ENCODE data around the gene KISS1.
"Not testable (repeated sequence)": the region's sequence is repeated elsewhere in the genome, so short reads cannot be mapped to it uniquely, and the experiment has no call there.

KISS1 gene

GRCh38 chr1:204196068-204196795 is at the start of gene KISS1:
Gene KISS1 (minus strand): TSS chr1:204196491. CDS start chr1:204192876, 3,615 bp downstream.
- no peak for FAIRE-seq

GRCh38 chr1:204242920-204243319 is 46.6 kb upstream of the KISS1 start:
- no peak for FAIRE-seq

- no peak for FAIRE-seq
Measured at GRCh38 chr1:204241914-204242313, 45.6 kb upstream of the KISS1 start.

- FAIRE-seq: no peak
Measured at GRCh38 chr1:204241050-204241449, 44.8 kb upstream of the KISS1 start.

- FAIRE-seq: no peak
Measured at GRCh38 chr1:204240233-204240632, 43.9 kb upstream of the KISS1 start.

GRCh38 chr1:204239401-204239800 is 43.1 kb upstream of the KISS1 start:
- not testable (repeated sequence) for FAIRE-seq

GRCh38 chr1:204238520-204238919 is 42.2 kb upstream of the KISS1 start:
- FAIRE-seq: not testable (repeated sequence)

- not testable (repeated sequence) for FAIRE-seq
Measured at GRCh38 chr1:204237515-204237914, 41.2 kb upstream of the KISS1 start.

GRCh38 chr1:204232526-204232925 is 36.2 kb upstream of the KISS1 start:
- no peak for FAIRE-seq

- no peak for FAIRE-seq
Measured at GRCh38 chr1:204230211-204230610, 33.9 kb upstream of the KISS1 start.

GRCh38 chr1:204228896-204229295 is 32.6 kb upstream of the KISS1 start:
- no peak for FAIRE-seq

- no peak for FAIRE-seq
Measured at GRCh38 chr1:204227996-204228785, 31.9 kb upstream of the KISS1 start.

GRCh38 chr1:204227351-204227750 is 31.1 kb upstream of the KISS1 start:
- no peak for FAIRE-seq

GRCh38 chr1:204225841-204226735 is 29.8 kb upstream of the KISS1 start:
- FAIRE-seq: no peak

- no peak for FAIRE-seq
Measured at GRCh38 chr1:204224655-204225054, 28.4 kb upstream of the KISS1 start.

GRCh38 chr1:204223129-204223860 is 27.0 kb upstream of the KISS1 start:
- no peak for FAIRE-seq

GRCh38 chr1:204222764-204223055 is 26.4 kb upstream of the KISS1 start:
- no peak for FAIRE-seq

GRCh38 chr1:204222006-204222763 is 25.9 kb upstream of the KISS1 start:
- FAIRE-seq: no peak

GRCh38 chr1:204221271-204221670 is 25.0 kb upstream of the KISS1 start:
- no peak for FAIRE-seq

GRCh38 chr1:204219971-204220616 is 23.8 kb upstream of the KISS1 start:
- FAIRE-seq: no peak

- FAIRE-seq: no peak
Measured at GRCh38 chr1:204218552-204218951, 22.3 kb upstream of the KISS1 start.
